ENCODE results near the gene PLPP4. TPM values are rescaled to one million over a fixed set of nuclear protein-coding genes. Genes with fewer than 3 reads are reported as not detected.

The PLPP4 gene
- total RNA-seq, 1 donor from 2014 or later: not detected

DNA sequence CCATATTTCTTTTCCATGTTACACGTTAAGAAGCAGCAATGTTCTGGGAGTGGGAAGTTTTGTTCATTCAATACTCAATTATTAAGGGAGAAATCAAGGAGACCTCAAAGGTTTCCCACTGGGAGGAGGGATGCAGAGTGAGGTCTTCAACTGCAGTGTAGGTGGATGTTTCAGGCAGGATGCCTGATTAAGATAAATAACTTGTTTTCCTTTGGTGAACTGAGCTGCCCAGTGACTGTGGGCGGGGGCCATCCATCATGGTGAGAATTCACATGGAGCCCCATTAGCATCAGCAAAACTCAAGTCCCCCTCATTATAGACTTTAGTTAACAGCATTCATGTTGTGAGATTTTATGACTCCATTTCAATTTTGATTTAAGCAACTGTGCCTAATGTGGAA is 121.1 kb downstream of the PLPP4 start:
- TF ChIP-seq, protein P1, sequence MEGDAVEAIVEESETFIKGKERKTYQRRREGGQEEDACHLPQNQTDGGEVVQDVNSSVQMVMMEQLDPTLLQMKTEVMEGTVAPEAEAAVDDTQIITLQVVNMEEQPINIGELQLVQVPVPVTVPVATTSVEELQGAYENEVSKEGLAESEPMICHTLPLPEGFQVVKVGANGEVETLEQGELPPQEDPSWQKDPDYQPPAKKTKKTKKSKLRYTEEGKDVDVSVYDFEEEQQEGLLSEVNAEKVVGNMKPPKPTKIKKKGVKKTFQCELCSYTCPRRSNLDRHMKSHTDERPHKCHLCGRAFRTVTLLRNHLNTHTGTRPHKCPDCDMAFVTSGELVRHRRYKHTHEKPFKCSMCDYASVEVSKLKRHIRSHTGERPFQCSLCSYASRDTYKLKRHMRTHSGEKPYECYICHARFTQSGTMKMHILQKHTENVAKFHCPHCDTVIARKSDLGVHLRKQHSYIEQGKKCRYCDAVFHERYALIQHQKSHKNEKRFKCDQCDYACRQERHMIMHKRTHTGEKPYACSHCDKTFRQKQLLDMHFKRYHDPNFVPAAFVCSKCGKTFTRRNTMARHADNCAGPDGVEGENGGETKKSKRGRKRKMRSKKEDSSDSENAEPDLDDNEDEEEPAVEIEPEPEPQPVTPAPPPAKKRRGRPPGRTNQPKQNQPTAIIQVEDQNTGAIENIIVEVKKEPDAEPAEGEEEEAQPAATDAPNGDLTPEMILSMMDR (IDR thresholded peaks at IDR 0.05; ENCODE audit: unreplicated experiment): no peak
- Mint-ChIP-seq H3K4me3 (ENCODE audit: unreplicated experiment) (no peak overlapping the region), H3K36me3 (ENCODE audit: low read depth, unreplicated experiment) (no peaks in the 10 kb centered on the region), H3K27me3 (ENCODE audit: unreplicated experiment) (no peaks in the 10 kb centered on the region), H3K4me1 (ENCODE audit: unreplicated experiment) (peaks cover 16% of the 10 kb centered on the region), H3K9me3 (ENCODE audit: unreplicated experiment) (no peaks in the 10 kb centered on the region), H3K27ac (ENCODE audit: unreplicated experiment) (no peak overlapping the region)
- DNase-seq (ENCODE audit: low spot score): no peak

DNA sequence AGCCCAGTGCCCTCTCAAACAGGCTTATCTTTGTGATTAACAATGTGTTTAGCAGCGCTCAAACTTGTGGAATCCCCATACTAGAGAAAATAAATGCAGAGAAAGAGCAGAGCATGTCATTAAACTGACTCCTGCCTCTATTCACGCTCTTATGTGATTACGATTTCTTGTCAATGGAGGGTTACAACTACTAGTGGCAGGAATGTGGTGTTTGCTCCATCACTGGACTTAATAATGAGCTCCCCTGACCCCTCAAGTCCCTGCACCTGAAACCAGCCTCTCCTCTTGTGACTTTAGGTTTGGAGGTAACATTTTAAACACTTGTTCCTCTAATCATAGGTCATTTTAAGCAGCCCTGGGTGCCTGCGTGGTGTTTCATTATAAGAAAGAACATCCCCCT is 121.9 kb downstream of the PLPP4 start:
- H3K4me3 Mint-ChIP-seq (ENCODE audit: unreplicated experiment): no peak overlapping the region
- no peaks in the 10 kb centered on the region for H3K36me3 Mint-ChIP-seq (ENCODE audit: low read depth, unreplicated experiment)
- DNase-seq (ENCODE audit: low spot score): no peak
- H3K9me3 Mint-ChIP-seq (ENCODE audit: unreplicated experiment): no peaks in the 10 kb centered on the region
- no peaks in the 10 kb centered on the region for H3K27me3 Mint-ChIP-seq (ENCODE audit: unreplicated experiment)
- peaks cover 16% of the 10 kb centered on the region for H3K4me1 Mint-ChIP-seq (ENCODE audit: unreplicated experiment)
- no peak overlapping the region for H3K27ac Mint-ChIP-seq (ENCODE audit: unreplicated experiment)
- TF ChIP-seq, protein P1 (IDR thresholded peaks at IDR 0.05; ENCODE audit: unreplicated experiment): no peak

DNA sequence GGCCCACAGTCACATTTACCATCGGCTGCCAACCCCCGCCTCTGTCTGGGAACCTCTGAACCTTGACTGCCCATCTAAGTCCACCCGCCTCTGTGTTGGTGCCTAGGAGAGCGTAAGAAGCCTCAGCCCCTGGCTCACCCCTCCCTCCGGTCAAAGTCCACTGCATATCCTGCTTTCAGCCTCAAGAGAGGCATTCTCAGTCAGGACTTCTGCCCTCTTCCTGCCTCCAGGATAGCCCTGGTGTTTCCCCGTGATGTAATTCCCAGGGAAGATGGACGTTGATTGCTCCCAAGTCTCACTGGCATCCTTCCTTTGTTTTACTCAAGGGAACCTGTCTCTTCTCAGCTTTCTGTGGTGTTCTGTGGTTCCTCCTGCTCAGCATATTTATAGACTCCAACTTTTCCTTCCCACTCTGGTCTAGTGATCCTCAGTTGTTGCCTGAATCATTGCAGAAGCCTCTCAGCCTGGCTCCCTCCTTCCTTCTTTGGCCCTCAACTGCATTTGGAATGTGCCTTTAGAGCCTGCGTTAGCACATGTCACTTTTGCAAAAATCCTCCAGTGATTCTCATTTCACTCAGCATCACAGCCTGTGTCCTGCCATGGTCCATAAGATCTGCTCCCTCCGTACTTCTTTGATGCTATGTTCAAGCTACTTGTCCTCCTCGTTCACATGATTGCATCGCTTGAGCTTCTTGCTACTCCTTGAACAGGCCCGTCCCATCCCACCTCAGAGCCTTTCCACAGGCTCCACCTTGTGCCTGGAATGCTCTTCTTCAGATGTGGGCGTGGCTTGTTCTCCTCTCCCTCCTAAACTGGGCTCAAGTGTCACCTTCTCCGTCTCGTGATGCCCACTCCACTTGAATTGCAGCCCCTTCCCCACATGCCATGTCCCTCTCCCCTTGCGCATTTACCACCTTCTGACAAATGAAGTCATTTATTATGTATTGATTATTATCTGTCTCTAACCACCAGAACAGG is 124.2 kb downstream of the PLPP4 start:
- no peak for DNase-seq (ENCODE audit: low spot score)
- H3K4me1 Mint-ChIP-seq (ENCODE audit: unreplicated experiment): peaks cover 16% of the 10 kb centered on the region
- no peaks in the 10 kb centered on the region for H3K27me3 Mint-ChIP-seq (ENCODE audit: unreplicated experiment)
- TF ChIP-seq, protein P1 (IDR thresholded peaks at IDR 0.05; ENCODE audit: unreplicated experiment): no peak
- no peak overlapping the region for H3K4me3 Mint-ChIP-seq (ENCODE audit: unreplicated experiment)
- no peaks in the 10 kb centered on the region for H3K36me3 Mint-ChIP-seq (ENCODE audit: low read depth, unreplicated experiment)
- H3K9me3 Mint-ChIP-seq (ENCODE audit: unreplicated experiment): no peaks in the 10 kb centered on the region
- no peak overlapping the region for H3K27ac Mint-ChIP-seq (ENCODE audit: unreplicated experiment)

DNA sequence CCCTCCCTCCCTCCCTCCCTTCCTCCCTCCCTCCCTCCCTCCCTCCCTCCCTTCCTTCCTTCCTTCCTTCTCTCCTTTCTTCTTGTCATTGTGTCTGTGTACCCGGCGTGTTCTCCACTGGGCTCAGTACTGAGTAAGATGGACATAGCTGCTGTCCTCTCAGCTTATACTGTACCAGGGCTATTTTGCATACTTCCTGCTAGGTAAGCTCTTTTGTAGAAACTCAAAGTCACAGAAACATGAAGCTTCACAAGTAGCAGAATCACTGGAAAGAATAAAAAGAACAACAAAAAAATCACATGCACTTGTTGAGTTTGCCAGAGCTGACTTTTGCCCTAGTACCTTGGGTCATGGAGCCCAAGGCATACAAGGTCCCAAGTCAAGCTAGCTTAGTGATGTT is 125.7 kb downstream of the PLPP4 start:
- no peak overlapping the region for H3K4me3 Mint-ChIP-seq (ENCODE audit: unreplicated experiment)
- H3K27me3 Mint-ChIP-seq (ENCODE audit: unreplicated experiment): no peaks in the 10 kb centered on the region
- H3K27ac Mint-ChIP-seq (ENCODE audit: unreplicated experiment): no peak overlapping the region
- DNase-seq (ENCODE audit: low spot score): no peak
- H3K9me3 Mint-ChIP-seq (ENCODE audit: unreplicated experiment): no peaks in the 10 kb centered on the region
- H3K4me1 Mint-ChIP-seq (ENCODE audit: unreplicated experiment): peaks cover 13% of the 10 kb centered on the region
- H3K36me3 Mint-ChIP-seq (ENCODE audit: low read depth, unreplicated experiment): no peaks in the 10 kb centered on the region
- TF ChIP-seq, protein P1 (IDR thresholded peaks at IDR 0.05; ENCODE audit: unreplicated experiment): no peak
